ENCODE measurements around the gene TPRX2.
"Not testable (repeated sequence)": the region's sequence is repeated elsewhere in the genome, so short reads cannot be mapped to it uniquely, and the experiment has no call there.

The TPRX2 gene

GRCh38 chr19:47860602-47861297, 1.7 kb downstream of the TPRX2 start:
- DNase-seq (ENCODE audit: low read depth, low spot score), result no peak
- H3K36me3 ChIP-seq (ENCODE audit: insufficient read depth, insufficient read length, low read length), result no peaks in the 10 kb centered on the region
- H3K9ac ChIP-seq (ENCODE audit: insufficient read length, low read depth), result no peak overlapping the region
- no peaks in the 10 kb centered on the region for H3K27me3 ChIP-seq (ENCODE audit: insufficient read depth, insufficient read length)
- no peaks in the 10 kb centered on the region for H3K9me3 ChIP-seq (ENCODE audit: insufficient read depth, low read length)
- H3K4me1 ChIP-seq (ENCODE audit: insufficient read depth, insufficient read length), result no peaks in the 10 kb centered on the region
- H3K4me3 ChIP-seq (ENCODE audit: insufficient read length, low read depth), result no peak overlapping the region
- TF ChIP-seq SUZ12 (IDR thresholded peaks at IDR 0.05; ENCODE audit: extremely low read depth, insufficient read depth, insufficient read length), result no peak
- TF ChIP-seq ZNF274 (IDR thresholded peaks at IDR 0.05; ENCODE audit: low read depth, low read length), result no peak
- TF ChIP-seq YY1 (IDR thresholded peaks at IDR 0.05; ENCODE audit: insufficient read depth, insufficient read length), result no peak

GRCh38 chr19:47861630-47862029, 2.6 kb downstream of the TPRX2 start:
- no peak for DNase-seq (ENCODE audit: low read depth, low spot score)
- no peaks in the 10 kb centered on the region for H3K27me3 ChIP-seq (ENCODE audit: insufficient read depth, insufficient read length)
- no peaks in the 10 kb centered on the region for H3K36me3 ChIP-seq (ENCODE audit: insufficient read depth, insufficient read length, low read length)
- H3K4me1 ChIP-seq (ENCODE audit: insufficient read depth, insufficient read length), result no peaks in the 10 kb centered on the region
- no peak for TF ChIP-seq YY1 (IDR thresholded peaks at IDR 0.05; ENCODE audit: insufficient read depth, insufficient read length)
- no peaks in the 10 kb centered on the region for H3K9me3 ChIP-seq (ENCODE audit: insufficient read depth, low read length)
- H3K9ac ChIP-seq (ENCODE audit: insufficient read length, low read depth), result no peak overlapping the region
- no peak overlapping the region for H3K4me3 ChIP-seq (ENCODE audit: insufficient read length, low read depth)

GRCh38 chr19:47863514-47863936, 4.5 kb downstream of the TPRX2 start:
- Histone ChIP-seq H3K27me3 (ENCODE audit: insufficient read depth, insufficient read length) (no peaks in the 10 kb centered on the region), H3K36me3 (ENCODE audit: insufficient read depth, insufficient read length, low read length) (no peaks in the 10 kb centered on the region), H3K9ac (ENCODE audit: insufficient read length, low read depth) (peak overlapping the region; percentile 33), H3K4me1 (ENCODE audit: insufficient read depth, insufficient read length) (no peaks in the 10 kb centered on the region), H3K9me3 (ENCODE audit: insufficient read depth, low read length) (no peaks in the 10 kb centered on the region), H3K4me3 (ENCODE audit: insufficient read length, low read depth) (no peak overlapping the region)
- peak; percentile 78 for DNase-seq (ENCODE audit: low read depth, low spot score)
- TF ChIP-seq YY1 (IDR thresholded peaks at IDR 0.05; ENCODE audit: insufficient read depth, insufficient read length) (no peak), ZNF274 (IDR thresholded peaks at IDR 0.05; ENCODE audit: low read depth, low read length) (no peak), SUZ12 (IDR thresholded peaks at IDR 0.05; ENCODE audit: extremely low read depth, insufficient read depth, insufficient read length) (no peak)

- Histone ChIP-seq H3K36me3 (ENCODE audit: insufficient read depth, insufficient read length, low read length) (no peaks in the 10 kb centered on the region), H3K4me1 (ENCODE audit: insufficient read depth, insufficient read length) (no peaks in the 10 kb centered on the region), H3K9me3 (ENCODE audit: insufficient read depth, low read length) (no peaks in the 10 kb centered on the region), H3K27me3 (ENCODE audit: insufficient read depth, insufficient read length) (no peaks in the 10 kb centered on the region), H3K4me3 (ENCODE audit: insufficient read length, low read depth) (no peak overlapping the region), H3K9ac (ENCODE audit: insufficient read length, low read depth) (no peak overlapping the region)
- no peak for DNase-seq (ENCODE audit: low read depth, low spot score)
- TF ChIP-seq SUZ12 (IDR thresholded peaks at IDR 0.05; ENCODE audit: extremely low read depth, insufficient read depth, insufficient read length), result no peak
Measured at GRCh38 chr19:47865166-47865565, 6.1 kb downstream of the TPRX2 start.

GRCh38 chr19:47878906-47879305, 19.9 kb downstream of the TPRX2 start:
- Histone ChIP-seq H3K36me3 (ENCODE audit: insufficient read depth, insufficient read length, low read length) (no peaks in the 10 kb centered on the region), H3K9me3 (ENCODE audit: insufficient read depth, low read length) (no peaks in the 10 kb centered on the region), H3K27me3 (ENCODE audit: insufficient read depth, insufficient read length) (no peaks in the 10 kb centered on the region), H3K4me3 (ENCODE audit: insufficient read length, low read depth) (no peak overlapping the region), H3K4me1 (ENCODE audit: insufficient read depth, insufficient read length) (no peaks in the 10 kb centered on the region), H3K9ac (ENCODE audit: insufficient read length, low read depth) (no peak overlapping the region)
- no peak for DNase-seq (ENCODE audit: low read depth, low spot score)
- TF ChIP-seq YY1 (IDR thresholded peaks at IDR 0.05; ENCODE audit: insufficient read depth, insufficient read length), result no peak

- H3K4me1 ChIP-seq (ENCODE audit: insufficient read depth, insufficient read length); H3K27me3 ChIP-seq (ENCODE audit: insufficient read depth, insufficient read length); H3K9me3 ChIP-seq (ENCODE audit: insufficient read depth, low read length); H3K4me3 ChIP-seq (ENCODE audit: insufficient read length, low read depth); H3K9ac ChIP-seq (ENCODE audit: insufficient read length, low read depth); DNase-seq (ENCODE audit: low read depth, low spot score); H3K36me3 ChIP-seq (ENCODE audit: insufficient read depth, insufficient read length, low read length): not testable (repeated sequence)
Measured at GRCh38 chr19:47879385-47879784, 20.4 kb downstream of the TPRX2 start.

- H3K9ac ChIP-seq (ENCODE audit: insufficient read length, low read depth), result no peak overlapping the region
- H3K4me3 ChIP-seq (ENCODE audit: insufficient read length, low read depth), result no peak overlapping the region
- no peaks in the 10 kb centered on the region for H3K27me3 ChIP-seq (ENCODE audit: insufficient read depth, insufficient read length)
- H3K36me3 ChIP-seq (ENCODE audit: insufficient read depth, insufficient read length, low read length), result no peaks in the 10 kb centered on the region
- H3K4me1 ChIP-seq (ENCODE audit: insufficient read depth, insufficient read length), result no peaks in the 10 kb centered on the region
- TF ChIP-seq ZNF274 (IDR thresholded peaks at IDR 0.05; ENCODE audit: low read depth, low read length) (no peak), SUZ12 (IDR thresholded peaks at IDR 0.05; ENCODE audit: extremely low read depth, insufficient read depth, insufficient read length) (no peak), YY1 (IDR thresholded peaks at IDR 0.05; ENCODE audit: insufficient read depth, insufficient read length) (no peak)
- no peaks in the 10 kb centered on the region for H3K9me3 ChIP-seq (ENCODE audit: insufficient read depth, low read length)
- no peak for DNase-seq (ENCODE audit: low read depth, low spot score)
Measured at GRCh38 chr19:47881757-47882156, 22.7 kb downstream of the TPRX2 start.

- H3K4me3 ChIP-seq (ENCODE audit: insufficient read length, low read depth), result no peak overlapping the region
- DNase-seq (ENCODE audit: low read depth, low spot score), result no peak
- no peaks in the 10 kb centered on the region for H3K36me3 ChIP-seq (ENCODE audit: insufficient read depth, insufficient read length, low read length)
- TF ChIP-seq YY1 (IDR thresholded peaks at IDR 0.05; ENCODE audit: insufficient read depth, insufficient read length), result no peak
- TF ChIP-seq ZNF274 (IDR thresholded peaks at IDR 0.05; ENCODE audit: low read depth, low read length), result no peak
- TF ChIP-seq SUZ12 (IDR thresholded peaks at IDR 0.05; ENCODE audit: extremely low read depth, insufficient read depth, insufficient read length), result no peak
- H3K4me1 ChIP-seq (ENCODE audit: insufficient read depth, insufficient read length), result no peaks in the 10 kb centered on the region
- H3K9me3 ChIP-seq (ENCODE audit: insufficient read depth, low read length), result no peaks in the 10 kb centered on the region
- no peaks in the 10 kb centered on the region for H3K27me3 ChIP-seq (ENCODE audit: insufficient read depth, insufficient read length)
- H3K9ac ChIP-seq (ENCODE audit: insufficient read length, low read depth), result no peak overlapping the region
Measured at GRCh38 chr19:47882890-47883289, 23.9 kb downstream of the TPRX2 start.
